Left ventricle myocardium inferior (tissue), 1 donor: ENCODE measurements around the gene KCNJ10. TPM values are rescaled to one million over a fixed set of nuclear protein-coding genes. Genes with fewer than 3 reads are reported as not detected.
A peak's percentile ranks its signal among the peaks of the same experiment; 100 is the strongest.

Source experiments
- DNase-seq: peaks from one replicate; pipeline ENCODE4 v3.0.0-alpha.2; 2020
- H3K27ac ChIP-seq: fragments of 200-600 bp; replicated peaks from 2 replicates; pipeline ENCODE4 v1.8.0; 2021
- H3K27me3 ChIP-seq: fragments of 200-600 bp; 2 replicates; pipeline ENCODE4 v1.8.0; 2021; ENCODE audit warnings: low read depth
- H3K36me3 ChIP-seq: fragments of 200-600 bp; 2 replicates; pipeline ENCODE4 v1.8.0; 2021
- H3K4me1 ChIP-seq: fragments of 200-600 bp; 2 replicates; pipeline ENCODE4 v1.8.0; 2021
- H3K4me3 ChIP-seq: fragments of 200-600 bp; 2 replicates; pipeline ENCODE4 v1.8.0; 2021; ENCODE audit warnings: mild to moderate bottlenecking, moderate library complexity
- H3K9me3 ChIP-seq: fragments of 200-600 bp; replicated peaks from 2 replicates; pipeline ENCODE4 v1.8.0; 2021
- intact Hi-C: fragments of 100-400 bp; cut with micrococcal nuclease; formaldehyde crosslinking; loops from one replicate; pipeline ENCODE4 v1.11.0; 2022
- total RNA-seq: library from RNA; stranded (reverse); fragmentation: NEBNext Ultra II Directional; extraction: Animal tissue kit (Norgen Biotek cat#: 25700); gene quantifications from one replicate; pipeline ENCODE4 v1.2.1, GENCODE V29; 2021
- TF ChIP-seq, protein P1 (sequence below): fragments of 200-600 bp; IDR thresholded peaks from 2 replicates; pipeline ENCODE4 v1.8.0; 2021; ENCODE audit warnings: antibody characterized with exemption, mild to moderate bottlenecking, borderline replicate concordance
- donor health status: DM: no; HTN: yes; CAD: no; lungs with severe emphysema.

Gene KCNJ10
- total RNA-seq, 1 donor from 2014 or later, result not detected

DNA sequence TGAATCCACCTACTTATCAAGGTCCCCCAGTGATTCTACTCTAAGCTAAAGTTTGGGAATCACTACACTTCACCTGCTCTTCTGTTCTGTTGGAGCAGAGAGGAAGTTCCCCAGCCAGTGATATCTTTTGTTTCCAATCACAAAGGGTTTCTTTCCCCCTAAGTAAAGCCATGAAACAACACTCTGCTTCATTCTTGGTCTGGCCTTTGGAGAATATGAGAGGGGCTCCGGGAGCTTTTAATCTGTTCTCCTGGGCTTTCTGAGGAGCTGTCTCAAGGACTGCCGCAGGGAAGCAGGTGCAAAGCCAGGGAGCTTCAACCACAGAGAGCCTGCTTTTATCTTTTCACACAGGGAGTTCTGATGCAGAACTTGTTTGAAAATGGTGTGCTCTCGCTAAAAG lies 105.8 kb downstream of the KCNJ10 start:
- Histone ChIP-seq H3K9me3 (no peaks in the 10 kb centered on the region), H3K4me1 (no peaks in the 10 kb centered on the region), H3K36me3 (no peaks in the 10 kb centered on the region), H3K27ac (no peak overlapping the region), H3K27me3 (peaks cover 15% of the 10 kb centered on the region), H3K4me3 (no peak overlapping the region)
- TF ChIP-seq, protein P1, sequence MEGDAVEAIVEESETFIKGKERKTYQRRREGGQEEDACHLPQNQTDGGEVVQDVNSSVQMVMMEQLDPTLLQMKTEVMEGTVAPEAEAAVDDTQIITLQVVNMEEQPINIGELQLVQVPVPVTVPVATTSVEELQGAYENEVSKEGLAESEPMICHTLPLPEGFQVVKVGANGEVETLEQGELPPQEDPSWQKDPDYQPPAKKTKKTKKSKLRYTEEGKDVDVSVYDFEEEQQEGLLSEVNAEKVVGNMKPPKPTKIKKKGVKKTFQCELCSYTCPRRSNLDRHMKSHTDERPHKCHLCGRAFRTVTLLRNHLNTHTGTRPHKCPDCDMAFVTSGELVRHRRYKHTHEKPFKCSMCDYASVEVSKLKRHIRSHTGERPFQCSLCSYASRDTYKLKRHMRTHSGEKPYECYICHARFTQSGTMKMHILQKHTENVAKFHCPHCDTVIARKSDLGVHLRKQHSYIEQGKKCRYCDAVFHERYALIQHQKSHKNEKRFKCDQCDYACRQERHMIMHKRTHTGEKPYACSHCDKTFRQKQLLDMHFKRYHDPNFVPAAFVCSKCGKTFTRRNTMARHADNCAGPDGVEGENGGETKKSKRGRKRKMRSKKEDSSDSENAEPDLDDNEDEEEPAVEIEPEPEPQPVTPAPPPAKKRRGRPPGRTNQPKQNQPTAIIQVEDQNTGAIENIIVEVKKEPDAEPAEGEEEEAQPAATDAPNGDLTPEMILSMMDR, result no peak
- DNase-seq, result no peak
- intact Hi-C loops, result no loop called here

- intact Hi-C loops, result no loop called here
- Histone ChIP-seq H3K27ac (no peak overlapping the region), H3K27me3 (peaks cover 15% of the 10 kb centered on the region), H3K4me1 (no peaks in the 10 kb centered on the region), H3K9me3 (no peaks in the 10 kb centered on the region), H3K36me3 (no peaks in the 10 kb centered on the region), H3K4me3 (no peak overlapping the region)
- TF ChIP-seq, protein P1, result no peak
- no peak for DNase-seq
These were observed 107.8 kb downstream of the KCNJ10 start for GRCh38 chr1:159962176-159962575.

- no peak for DNase-seq
- H3K27ac ChIP-seq, result no peak overlapping the region
- peak overlapping the region; percentile 32 for H3K4me3 ChIP-seq
These were observed 108.3 kb downstream of the KCNJ10 start for GRCh38 chr1:159961636-159962035.

GRCh38 chr1:159960721-159961381 lies 109.1 kb downstream of the KCNJ10 start:
- Histone ChIP-seq H3K9me3 (no peaks in the 10 kb centered on the region), H3K27ac (no peak overlapping the region), H3K27me3 (peaks cover 15% of the 10 kb centered on the region), H3K4me1 (no peaks in the 10 kb centered on the region), H3K36me3 (no peaks in the 10 kb centered on the region), H3K4me3 (peak overlapping the region; percentile 32)
- peak; percentile 33 for DNase-seq
- intact Hi-C loops, result no loop called here
- TF ChIP-seq, protein P1, result no peak

More at GRCh38 chr1:159961636-159962035, 108.3 kb downstream of the KCNJ10 start:
- Histone ChIP-seq H3K36me3 (no peaks in the 10 kb centered on the region), H3K9me3 (no peaks in the 10 kb centered on the region), H3K27me3 (peaks cover 15% of the 10 kb centered on the region), H3K4me1 (no peaks in the 10 kb centered on the region)
- intact Hi-C loops, result no loop called here
- TF ChIP-seq, protein P1, result no peak

DNA sequence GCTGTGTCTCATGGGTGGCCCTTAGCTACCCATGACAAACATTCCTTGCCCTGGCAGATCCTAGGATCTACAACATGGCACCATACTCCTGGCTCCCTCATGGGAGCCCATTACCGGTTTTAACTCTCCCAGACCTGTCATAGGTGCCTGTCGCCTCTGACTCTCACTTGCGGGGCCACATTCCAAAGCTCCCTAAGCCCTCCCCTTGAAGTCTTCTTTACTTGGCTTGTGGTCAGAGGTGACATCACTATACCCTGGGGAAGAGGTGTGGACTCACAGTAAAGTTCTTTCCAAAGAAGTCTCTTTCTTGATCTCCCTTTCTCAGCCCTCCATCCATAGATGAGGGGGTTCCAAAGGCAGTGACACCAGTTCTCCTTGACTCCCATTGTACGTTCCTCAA lies 110.5 kb downstream of the KCNJ10 start:
- Histone ChIP-seq H3K4me3 (no peak overlapping the region), H3K36me3 (no peaks in the 10 kb centered on the region), H3K4me1 (no peaks in the 10 kb centered on the region), H3K27ac (no peak overlapping the region), H3K27me3 (peaks cover 10% of the 10 kb centered on the region), H3K9me3 (no peaks in the 10 kb centered on the region)
- TF ChIP-seq, protein P1, result no peak
- DNase-seq, result no peak
- intact Hi-C loops, result no loop called here
